GM06990 (cell line): ENCODE results near the gene ASS1.

Experiments used
- DNase-seq: peaks from one replicate; pipeline ENCODE4 v3.0.0-alpha.2; 2011; ENCODE audit not compliant: insufficient read length; ENCODE audit errors: extremely low read depth
- H3K27me3 ChIP-seq: replicated peaks from 2 replicates; pipeline ENCODE4 v1.6.0; 2011; ENCODE audit warnings: low read length; ENCODE audit not compliant: control insufficient read depth, insufficient read depth
- H3K36me3 ChIP-seq: 2 replicates; pipeline ENCODE4 v1.5.1; 2011; ENCODE audit warnings: low read length; ENCODE audit not compliant: control insufficient read depth, insufficient read depth
- H3K4me3 ChIP-seq: replicated peaks from 2 replicates; pipeline ENCODE4 v1.5.1; 2011; ENCODE audit warnings: low read depth, mild to moderate bottlenecking, control low read depth, low read length
- TF ChIP-seq, protein P1 (sequence below): IDR thresholded peaks from 2 replicates; pipeline ENCODE4 v1.5.1; 2011; ENCODE audit warnings: low read length, control low read depth, mild to moderate bottlenecking, inconsistent platforms; ENCODE audit not compliant: insufficient read depth, poor library complexity, severe bottlenecking

ASS1 gene

DNA sequence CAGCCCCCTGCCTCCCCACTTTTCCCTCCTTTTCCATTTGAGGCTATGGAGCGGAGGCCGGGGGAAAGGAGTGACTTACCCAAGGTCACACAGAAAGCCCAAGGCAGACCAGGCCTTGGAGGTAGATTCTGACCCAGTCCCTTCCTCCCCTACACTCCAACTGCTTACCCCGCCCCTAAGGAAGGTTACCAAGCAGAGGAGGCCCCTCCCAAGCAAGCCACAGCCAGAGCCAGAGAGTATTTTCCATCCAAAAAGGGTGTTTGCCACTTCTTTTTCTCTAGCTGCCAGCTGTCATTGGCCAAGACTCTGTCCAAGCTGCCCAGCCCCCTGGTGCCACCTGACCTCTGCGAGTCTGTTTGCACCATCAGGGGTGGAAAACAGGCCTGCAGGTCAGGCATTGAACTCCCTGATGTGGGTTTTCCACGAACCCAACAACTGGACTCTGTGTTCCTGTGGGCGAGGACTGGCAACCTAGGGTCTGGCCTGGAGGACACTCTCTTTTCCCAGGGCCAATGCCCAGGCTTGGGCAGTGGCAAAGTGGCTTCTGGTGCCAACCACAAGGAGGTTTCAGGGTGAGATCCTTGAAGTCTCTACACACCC lies 6.3 kb upstream of the ASS1 start:
- H3K27me3 ChIP-seq, result no peaks in the 10 kb centered on the region; the same call in 1 of the 2 replicates
- H3K36me3 ChIP-seq, result no peaks in the 10 kb centered on the region
- H3K4me3 ChIP-seq, result no peak overlapping the region
- no peak for DNase-seq
- TF ChIP-seq, protein P1, sequence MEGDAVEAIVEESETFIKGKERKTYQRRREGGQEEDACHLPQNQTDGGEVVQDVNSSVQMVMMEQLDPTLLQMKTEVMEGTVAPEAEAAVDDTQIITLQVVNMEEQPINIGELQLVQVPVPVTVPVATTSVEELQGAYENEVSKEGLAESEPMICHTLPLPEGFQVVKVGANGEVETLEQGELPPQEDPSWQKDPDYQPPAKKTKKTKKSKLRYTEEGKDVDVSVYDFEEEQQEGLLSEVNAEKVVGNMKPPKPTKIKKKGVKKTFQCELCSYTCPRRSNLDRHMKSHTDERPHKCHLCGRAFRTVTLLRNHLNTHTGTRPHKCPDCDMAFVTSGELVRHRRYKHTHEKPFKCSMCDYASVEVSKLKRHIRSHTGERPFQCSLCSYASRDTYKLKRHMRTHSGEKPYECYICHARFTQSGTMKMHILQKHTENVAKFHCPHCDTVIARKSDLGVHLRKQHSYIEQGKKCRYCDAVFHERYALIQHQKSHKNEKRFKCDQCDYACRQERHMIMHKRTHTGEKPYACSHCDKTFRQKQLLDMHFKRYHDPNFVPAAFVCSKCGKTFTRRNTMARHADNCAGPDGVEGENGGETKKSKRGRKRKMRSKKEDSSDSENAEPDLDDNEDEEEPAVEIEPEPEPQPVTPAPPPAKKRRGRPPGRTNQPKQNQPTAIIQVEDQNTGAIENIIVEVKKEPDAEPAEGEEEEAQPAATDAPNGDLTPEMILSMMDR, result no peak

DNA sequence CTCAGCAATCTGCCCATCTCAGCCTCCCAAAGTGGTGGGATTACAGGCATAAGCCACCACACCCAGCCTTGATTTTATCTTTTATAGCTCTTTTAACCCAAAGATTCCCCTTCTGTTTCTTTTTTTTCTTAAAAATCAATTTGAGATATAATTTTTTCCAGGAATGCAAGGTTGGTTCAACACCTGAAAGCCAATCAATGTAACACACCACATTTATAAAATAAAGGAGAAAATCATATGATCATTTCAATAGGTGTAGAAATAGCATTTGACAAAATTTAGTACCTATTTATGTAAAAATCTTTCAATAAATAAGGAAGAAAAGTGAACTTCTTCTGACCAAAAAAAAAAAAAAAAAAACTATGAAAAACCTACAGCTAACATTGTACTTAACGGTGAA lies 3.7 kb upstream of the ASS1 start:
- H3K36me3 ChIP-seq, result no peaks in the 10 kb centered on the region
- TF ChIP-seq, protein P1, result no peak
- peaks cover 2% of the 10 kb centered on the region; the same call in 1 of the 2 replicates for H3K27me3 ChIP-seq
- no peak overlapping the region for H3K4me3 ChIP-seq
- DNase-seq, result no peak

DNA sequence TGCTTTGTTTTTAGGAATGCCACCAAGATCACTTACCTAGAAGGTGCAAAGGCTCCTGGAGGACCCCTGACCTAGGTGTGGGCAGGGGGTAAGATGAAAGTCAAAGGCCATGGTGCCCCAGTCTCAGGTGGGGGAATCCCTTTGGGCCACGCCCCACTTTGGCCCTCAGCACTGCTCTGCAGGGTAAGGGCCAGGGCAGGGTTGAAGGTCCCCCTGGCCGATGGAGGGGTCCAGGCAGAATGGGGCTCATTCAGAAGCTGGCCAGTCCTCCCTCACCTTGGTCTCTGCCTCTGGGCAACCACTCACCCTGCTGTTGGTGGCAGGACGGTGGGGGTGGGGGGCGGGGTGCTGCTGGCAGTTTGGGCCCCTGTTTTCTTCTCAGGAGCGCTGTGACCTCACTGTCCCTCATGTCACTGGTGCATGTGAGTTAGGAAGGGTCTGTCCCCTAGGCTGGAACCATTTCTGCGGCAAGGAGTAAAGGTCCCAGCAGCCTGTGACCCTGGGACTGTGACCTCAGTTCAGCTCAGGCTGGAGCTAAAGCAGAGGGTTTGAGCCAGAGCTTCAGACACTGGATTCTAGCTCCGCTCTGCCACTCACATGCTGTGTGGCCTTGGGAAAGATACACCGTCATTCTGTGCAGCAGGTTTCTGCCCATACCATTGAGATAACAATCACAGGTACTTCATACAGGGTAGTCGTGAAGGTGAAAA lies 1.9 kb upstream of the ASS1 start:
- H3K36me3 ChIP-seq, result no peaks in the 10 kb centered on the region
- peaks cover 2% of the 10 kb centered on the region; the same call in 1 of the 2 replicates for H3K27me3 ChIP-seq

DNA sequence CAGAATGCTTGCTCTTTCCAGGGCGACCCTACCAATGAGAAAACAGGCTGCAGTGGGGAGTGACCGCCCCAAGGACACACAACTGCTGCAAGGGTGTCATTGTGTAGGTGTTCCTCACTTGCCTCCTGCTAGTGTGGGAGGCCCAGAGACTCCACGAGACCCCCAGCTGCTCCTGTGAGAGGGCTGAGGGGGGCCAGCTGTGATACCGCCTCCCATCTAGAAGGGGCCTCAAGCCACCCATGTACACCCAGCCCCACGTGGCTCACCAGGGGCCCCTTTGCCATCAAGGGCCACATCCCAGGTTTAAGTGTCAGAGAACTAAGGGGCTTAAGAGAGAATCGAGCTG lies 1.3 kb upstream of the ASS1 start:
- TF ChIP-seq, protein P1, result no peak
- no peak overlapping the region for H3K4me3 ChIP-seq
- DNase-seq, result no peak
- peaks cover 2% of the 10 kb centered on the region; the same call in 1 of the 2 replicates for H3K27me3 ChIP-seq
- no peaks in the 10 kb centered on the region for H3K36me3 ChIP-seq

More for the DNA sequence above, 1.9 kb upstream of the ASS1 start:
- no peak overlapping the region for H3K4me3 ChIP-seq
- TF ChIP-seq, protein P1, result no peak
- no peak for DNase-seq

DNA sequence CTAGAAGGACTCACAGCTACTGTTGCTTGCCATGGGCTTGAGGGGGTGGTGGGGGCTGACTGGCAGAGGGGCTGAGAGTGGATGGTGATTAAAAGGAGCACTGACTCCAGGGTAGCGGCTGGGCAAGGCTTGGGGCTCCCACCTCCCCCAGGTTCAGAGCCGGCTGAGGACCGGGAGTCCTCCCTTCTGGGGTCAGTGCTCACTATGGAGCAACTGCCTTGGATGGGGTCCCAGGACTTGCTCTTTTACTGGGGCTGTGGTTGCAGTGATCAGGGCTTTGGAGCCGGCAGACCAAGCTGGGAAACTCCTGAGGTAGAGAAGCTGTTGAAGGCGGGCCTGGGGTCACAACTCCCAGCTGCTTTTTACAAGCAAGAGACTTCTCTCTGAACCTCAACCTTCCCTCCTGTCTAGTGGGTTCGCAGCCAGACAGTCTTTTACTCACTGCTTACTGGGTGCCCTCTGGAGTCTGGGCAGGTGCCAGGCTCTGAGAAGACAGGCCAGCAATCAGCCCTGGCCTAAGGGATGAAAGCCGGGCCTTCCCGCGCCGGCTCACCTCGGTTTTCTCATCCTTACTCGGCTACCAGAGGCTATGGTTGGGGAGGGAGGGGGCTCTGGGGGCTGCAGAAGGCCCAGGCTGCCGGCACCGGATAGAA lies 795 bp upstream of the ASS1 start:
- no peaks in the 10 kb centered on the region for H3K36me3 ChIP-seq
- H3K27me3 ChIP-seq, result peaks cover 2% of the 10 kb centered on the region; the same call in 1 of the 2 replicates
- no peak for DNase-seq
- H3K4me3 ChIP-seq, result no peak overlapping the region
- TF ChIP-seq, protein P1, result no peak
